H1 (cell line): ENCODE results near the gene NFKBIE. TPM values are rescaled to one million over a fixed set of nuclear protein-coding genes. Genes with fewer than 3 reads are reported as not detected.

ENCODE experiments used
- CTCF ChIA-PET: fragments of 300-600 bp; sonication (Branson Sonifier 250); formaldehyde crosslinking; loops from one replicate; lab custom pipeline; 2021; ENCODE audit not compliant: partially characterized antibody; lab: Charles Lee
- POLR2A ChIA-PET: fragments of 300-600 bp; sonication (Branson Sonifier 250); formaldehyde crosslinking; loops from one replicate; lab custom pipeline; 2021; ENCODE audit warnings: inconsistent platforms; ENCODE audit not compliant: partially characterized antibody; lab: Charles Lee
- DNase-seq, 2 experiments: peaks; one replicate each; pipeline versions ENCODE4 v3.0.0 to v3.0.0-alpha.2; 2010 to 2022; ENCODE audit warnings: low spot score in 2 of 2, low read depth in 1 of 2, mixed read lengths in 1 of 2
- FAIRE-seq: peaks from 2 replicates; lab custom pipeline; 2011; peaks lifted over from hg19 to GRCh38; lab: Jason Lieb, UNC
- H2AFZ ChIP-seq: 2 replicates; pipeline ENCODE4 v1.8.1; 2012; ENCODE audit warnings: low read length, inconsistent platforms
- H2AK5ac ChIP-seq: 2 replicates; pipeline ENCODE4 v1.6.1; 2013; ENCODE audit warnings: low read depth, low read length
- H2BK120ac ChIP-seq: replicated peaks from 2 replicates; pipeline ENCODE3; 2013; ENCODE audit warnings: low read depth, low read length, inconsistent platforms
- H2BK12ac ChIP-seq: 2 replicates; pipeline ENCODE4 v1.6.1; 2013; ENCODE audit warnings: low read depth, low read length
- H2BK15ac ChIP-seq: 2 replicates; pipeline ENCODE4 v1.6.1; 2013; ENCODE audit warnings: low read length
- H2BK20ac ChIP-seq: 2 replicates; pipeline ENCODE4 v1.6.1; 2013; ENCODE audit warnings: low read length
- H2BK5ac ChIP-seq: 2 replicates; pipeline ENCODE4 v1.6.1; 2013; ENCODE audit warnings: low read depth, low read length
- H3K14ac ChIP-seq: 2 replicates; pipeline ENCODE4 v1.6.1; 2013; ENCODE audit warnings: inconsistent platforms; ENCODE audit not compliant: insufficient read length
- H3K18ac ChIP-seq: 2 replicates; pipeline ENCODE4 v1.6.1; 2013; ENCODE audit warnings: low read length; ENCODE audit errors: extremely low read depth
- H3K23ac ChIP-seq: 2 replicates; pipeline ENCODE4 v1.6.1; 2013; ENCODE audit warnings: inconsistent platforms; ENCODE audit not compliant: insufficient read length
- H3K23me2 ChIP-seq: 2 replicates; pipeline ENCODE4 v1.6.1; 2013; ENCODE audit warnings: low read depth, low read length
- H3K27ac ChIP-seq: 2 replicates; pipeline ENCODE4 v1.6.1; 2011; ENCODE audit warnings: low read depth, low read length, inconsistent platforms
- H3K27me3 ChIP-seq, 4 experiments: replicated peaks in 1 of 4; 1 replicate in 1 of 4; 2 replicates in 3 of 4; pipeline versions ENCODE4 v1.6.1 to v1.8.1; 2011 to 2013; ENCODE audit warnings: low read length in 3 of 4, mild to moderate bottlenecking in 3 of 4, inconsistent platforms in 2 of 4, mixed read lengths in 2 of 4, moderate library complexity in 1 of 4; ENCODE audit not compliant: control insufficient read depth in 3 of 4, insufficient read depth in 3 of 4; ENCODE audit errors: extremely low read depth in 1 of 4
- H3K36me3 ChIP-seq, 4 experiments: 2 replicates each; pipeline versions ENCODE4 v1.6.1 to v1.8.1; 2011 to 2013; ENCODE audit warnings: mild to moderate bottlenecking in 4 of 4, low read length in 3 of 4, moderate library complexity in 2 of 4, control low read depth in 1 of 4, inconsistent platforms in 1 of 4; ENCODE audit not compliant: insufficient read depth in 4 of 4, control insufficient read depth in 2 of 4
- H3K4ac ChIP-seq: replicated peaks from 2 replicates; pipeline ENCODE3; 2013; ENCODE audit warnings: low read length, low read depth, mixed read lengths, inconsistent platforms; ENCODE audit not compliant: insufficient read length
- H3K4me1 ChIP-seq, 4 experiments: replicated peaks in 1 of 4; 1 replicate in 1 of 4; 2 replicates in 3 of 4; pipeline versions ENCODE4 v1.6.1 to v1.8.1; 2011 to 2013; ENCODE audit warnings: low read length in 3 of 4, inconsistent platforms in 2 of 4, mixed read lengths in 1 of 4; ENCODE audit not compliant: insufficient read depth in 4 of 4, control insufficient read depth in 3 of 4
- H3K4me2 ChIP-seq, 2 experiments: 2 replicates each; pipeline versions ENCODE4 v1.6.1 to v1.8.1; 2011 to 2013; ENCODE audit warnings: low read depth in 2 of 2, low read length in 2 of 2, control low read depth in 1 of 2, inconsistent platforms in 1 of 2, mild to moderate bottlenecking in 1 of 2; ENCODE audit not compliant: insufficient read depth in 1 of 2
- H3K4me3 ChIP-seq, 4 experiments: fragments of 200-600, 300-600 bp in 1 of 4; sonication (generic), shearing (Covaris generic), sonication (Bioruptor Twin) in 1 of 4; 2 replicates each; pipeline versions ENCODE4 v1.5.1 to v1.8.1; 2011 to 2016; ENCODE audit warnings: low read length in 4 of 4, low read depth in 3 of 4, control low read depth in 2 of 4, inconsistent platforms in 2 of 4, mild to moderate bottlenecking in 2 of 4, mixed read lengths in 1 of 4, moderate library complexity in 1 of 4; ENCODE audit not compliant: insufficient read depth in 2 of 4; ENCODE audit errors: extremely low read depth in 1 of 4
- H3K56ac ChIP-seq: replicated peaks from 2 replicates; pipeline ENCODE3; 2013; ENCODE audit warnings: low read depth, mild to moderate bottlenecking, mixed read lengths, low read length, inconsistent platforms; ENCODE audit not compliant: insufficient read length
- H3K79me1 ChIP-seq: 2 replicates; pipeline ENCODE4 v1.6.1; 2013; ENCODE audit warnings: low read depth, low read length, control low read depth
- H3K79me2 ChIP-seq, 2 experiments: 2 replicates each; pipeline versions ENCODE4 v1.6.1 to v1.8.1; 2012 to 2013; ENCODE audit warnings: low read length in 2 of 2, mild to moderate bottlenecking in 2 of 2, inconsistent platforms in 1 of 2; ENCODE audit not compliant: insufficient read depth in 2 of 2, control insufficient read depth in 1 of 2
- H3K9ac ChIP-seq, 4 experiments: replicated peaks in 1 of 4; 1 replicate in 1 of 4; 2 replicates in 3 of 4; pipeline versions ENCODE4 v1.6.1 to v1.8.1; 2011 to 2013; ENCODE audit warnings: low read depth in 3 of 4, low read length in 3 of 4, control low read depth in 2 of 4, mild to moderate bottlenecking in 2 of 4, moderate library complexity in 2 of 4, inconsistent platforms in 1 of 4; ENCODE audit errors: extremely low read depth in 1 of 4
- H3K9me3 ChIP-seq, 2 experiments: 2 replicates each; pipeline versions ENCODE4 v1.6.1 to v1.8.1; 2012 to 2013; ENCODE audit warnings: mild to moderate bottlenecking in 2 of 2, moderate library complexity in 2 of 2, control low read depth in 1 of 2, inconsistent platforms in 1 of 2, low read depth in 1 of 2, low read length in 1 of 2, mixed read lengths in 1 of 2; ENCODE audit not compliant: insufficient read depth in 2 of 2
- H4K20me1 ChIP-seq, 2 experiments: replicated peaks in 1 of 2; 2 replicates each; pipeline versions ENCODE3 to v1.8.1; 2011 to 2013; ENCODE audit warnings: inconsistent platforms in 2 of 2, low read length in 2 of 2, mild to moderate bottlenecking in 1 of 2; ENCODE audit not compliant: insufficient read depth in 2 of 2, control insufficient read depth in 1 of 2
- H4K5ac ChIP-seq: 2 replicates; pipeline ENCODE4 v1.6.1; 2013; ENCODE audit warnings: low read length, low read depth, mixed read lengths, inconsistent platforms; ENCODE audit not compliant: insufficient read length
- H4K8ac ChIP-seq: 2 replicates; pipeline ENCODE4 v1.8.0; 2013; ENCODE audit warnings: mild to moderate bottlenecking, moderate library complexity, low read length, inconsistent platforms; ENCODE audit not compliant: insufficient read depth; ENCODE audit errors: extremely low read depth
- H4K91ac ChIP-seq: replicated peaks from 2 replicates; pipeline ENCODE3; 2013; ENCODE audit warnings: low read length, mixed read lengths, inconsistent platforms; ENCODE audit not compliant: insufficient read length
- CREB1 ChIP-seq: IDR thresholded peaks from 2 replicates; pipeline ENCODE4 v1.6.1; 2012; ENCODE audit warnings: inconsistent platforms
- E2F6 ChIP-seq: IDR thresholded peaks from 2 replicates; pipeline ENCODE4 v1.6.1; 2012; ENCODE audit warnings: inconsistent platforms
- EZH2 ChIP-seq: fragments of 200-600 bp; sonication (generic); IDR thresholded peaks from 2 replicates; pipeline ENCODE4 v1.7.1; 2012; ENCODE audit warnings: low read depth, mild to moderate bottlenecking, moderate library complexity, low read length, inconsistent platforms; ENCODE audit not compliant: severe bottlenecking
- JUND ChIP-seq: IDR thresholded peaks from 2 replicates; pipeline ENCODE4 v1.6.1; 2011; ENCODE audit warnings: mild to moderate bottlenecking, improper control_type of control experiment, low read length
- POLR2AphosphoS5 ChIP-seq: IDR thresholded peaks from 2 replicates; pipeline ENCODE4 v1.6.1; 2011; ENCODE audit warnings: low read depth, low read length
- SIRT6 ChIP-seq: IDR thresholded peaks from one replicate; pipeline ENCODE4 v1.7.1; 2012; ENCODE audit warnings: low read length, inconsistent platforms
- SP2 ChIP-seq: IDR thresholded peaks from 2 replicates; pipeline ENCODE4 v1.6.1; 2012; ENCODE audit warnings: mild to moderate bottlenecking, low read length, inconsistent platforms
- whole genome bisulfite sequencing, 2 experiments: shearing (Covaris generic) in 1 of 2; methylation state at CpG; one replicate each; pipeline versions ENCODE4 v1.1.6 to v1.1.7; 2013 to 2015; ENCODE audit warnings: low lambda C conversion rate in 2 of 2, mixed read lengths in 2 of 2, inconsistent platforms in 1 of 2, low coverage in 1 of 2, missing lambda C conversion rate in 1 of 2; ENCODE audit not compliant: insufficient replicate concordance in 2 of 2, insufficient coverage in 1 of 2, insufficient read length in 1 of 2; ENCODE audit errors: extremely low coverage in 1 of 2, missing lambda C conversion rate in 1 of 2; 5-methylcytosine and 5-hydroxymethylcytosine counted together
- polyA plus RNA-seq, 7 experiments: library from polyadenylated mRNA; depleted of rRNA in 3 of 7; stranded (reverse) in 5 of 7; unstranded in 2 of 7; fragments of >200 nt in 5 of 7; fragments of 200-250 nt in 2 of 7; gene quantifications; 1 replicate in 5 of 7; 2 replicates in 1 of 7; 4 replicates in 1 of 7; pipeline versions ENCODE4 v1.2.1 to v1.2.3, GENCODE V29; 2011 to 2013; ENCODE audit warnings: missing spikeins in 2 of 7, mixed read lengths in 2 of 7
- total RNA-seq: library from RNA; stranded (reverse); fragmentation: NEBNext Ultra II Directional; extraction: Animal tissue kit (Norgen Biotek cat#: 25700); gene quantifications from 2 replicates; pipeline ENCODE4 v1.2.1, GENCODE V29; 2021

Gene NFKBIE
- total and polyA plus RNA-seq, 2 of the 8 experiments (the other 6 are each of a cell fraction or from before 2014, with no cell fraction given), result 13.5 to 19.2 TPM

- peaks cover 1 to 4% of the 10 kb centered on the region in 2 experiments for H4K20me1 ChIP-seq
- no peak overlapping the region for H2BK5ac ChIP-seq
- H2BK20ac ChIP-seq, result 0 out of 2 replicates have a peak overlapping the region, but pooled peaks have one; percentile 2
- no peak overlapping the region for H3K23ac ChIP-seq
- no peaks in the 10 kb centered on the region for H3K9me3 ChIP-seq
- H4K91ac ChIP-seq, result peak overlapping the region; percentile 58
- H2AFZ ChIP-seq, result no peak overlapping the region
- no peak for FAIRE-seq
- peaks cover 0 to 2% (median under 1%) of the 10 kb centered on the region in 4 experiments; a peak in 2 of 8 replicates for H3K36me3 ChIP-seq
- no peak for TF ChIP-seq SP2
- TF ChIP-seq E2F6, result no peak
- no peak for TF ChIP-seq EZH2
- no peak for TF ChIP-seq SIRT6
- no peak for TF ChIP-seq POLR2AphosphoS5
- TF ChIP-seq JUND, result no peak
- no peak for TF ChIP-seq CREB1
- peak overlapping the region; percentile 29; the same call in 1 of the 2 replicates for H2BK15ac ChIP-seq
- H2AK5ac ChIP-seq, result peak overlapping the region; percentile 76; the same call in 1 of the 2 replicates
- H3K79me2 ChIP-seq, result peaks cover 0 to 10% of the 10 kb centered on the region in 2 experiments; a peak in 1 of 4 replicates
- no peak overlapping the region for H3K9ac ChIP-seq
- H3K4me3 ChIP-seq, result no peak overlapping the region
- POLR2A ChIA-PET, result interaction anchor here (1.1 to 12.0 kb wide), 7 partner anchors 12 to 73 kb away, joined by 3 to 138 read pairs (median 15); partner anchors contain the start of genes HSP90AB1 and SLC35B2
- peaks cover 7% of the 10 kb centered on the region; the same call in 1 of the 2 replicates for H3K79me1 ChIP-seq
- CTCF ChIA-PET, result interaction anchor here (0.6 to 19.0 kb wide), 16 partner anchors 9 to 1254 kb away, joined by 3 to 330 read pairs (median 5); partner anchors contain the start of genes AARS2 and SPATS1
- H4K5ac ChIP-seq, result no peak overlapping the region
- H3K4me1 ChIP-seq, result peaks cover 13 to 47% (median 22%) of the 10 kb centered on the region in 4 experiments
- peaks cover 14% of the 10 kb centered on the region for H3K23me2 ChIP-seq
- no peak overlapping the region for H3K4me2 ChIP-seq
- no peak overlapping the region for H3K14ac ChIP-seq
- H2BK12ac ChIP-seq, result peak overlapping the region; percentile 77; the same call in 1 of the 2 replicates
- peaks cover 0 to 3% (median 0%) of the 10 kb centered on the region in 4 experiments; a peak in 2 of 7 replicates for H3K27me3 ChIP-seq
- H4K8ac ChIP-seq, result no peak overlapping the region
- no peak overlapping the region for H3K27ac ChIP-seq
- no peak overlapping the region for H3K56ac ChIP-seq
- 83% methylated on average over 3 of the region's 3 CpGs; no CpG with 5 or more reads in 1 of the 2 experiments for WGBS, 2 experiments
- H2BK120ac ChIP-seq, result no peak overlapping the region
- H3K18ac ChIP-seq, result no peak overlapping the region
- H3K4ac ChIP-seq, result no peak overlapping the region
- DNase-seq, result no peak
These were observed 996 bp upstream of the NFKBIE start for GRCh38 chr6:44266347-44266746.
